NCI-H82 (cell line): ENCODE measurements around the gene PLEKHM2.

ENCODE experiments used
- DNase-seq: peaks from one replicate; lab custom pipeline; 2025; lab: John Stamatoyannopoulos, UW

The PLEKHM2 gene

GRCh38 chr1:15702722-15703550 is 18.8 kb downstream of the PLEKHM2 start:
- DNase-seq, result peak; percentile 67

GRCh38 chr1:15703562-15703961 is 19.4 kb downstream of the PLEKHM2 start:
- no peak for DNase-seq

- DNase-seq, result no peak
Observed at GRCh38 chr1:15704526-15705183, 20.5 kb downstream of the PLEKHM2 start.

GRCh38 chr1:15705184-15705566 is 21.1 kb downstream of the PLEKHM2 start:
- DNase-seq, result no peak

- no peak for DNase-seq
Observed at GRCh38 chr1:15706751-15707150, 22.6 kb downstream of the PLEKHM2 start.

- no peak for DNase-seq
Observed at GRCh38 chr1:15707239-15707925, 23.3 kb downstream of the PLEKHM2 start.

GRCh38 chr1:15708486-15709137 is 24.5 kb downstream of the PLEKHM2 start:
- no peak for DNase-seq

GRCh38 chr1:15709226-15709625 is 25.1 kb downstream of the PLEKHM2 start:
- no peak for DNase-seq

- peak; percentile 20 for DNase-seq
Observed at GRCh38 chr1:15712168-15712567, 28.0 kb downstream of the PLEKHM2 start.

GRCh38 chr1:15714406-15715136 is 30.5 kb downstream of the PLEKHM2 start:
- DNase-seq, result peak; percentile 32

GRCh38 chr1:15717418-15718125 is 33.5 kb downstream of the PLEKHM2 start:
- no peak for DNase-seq

GRCh38 chr1:15718199-15718601 is 34.1 kb downstream of the PLEKHM2 start:
- no peak for DNase-seq

GRCh38 chr1:15719381-15720120 is 35.4 kb downstream of the PLEKHM2 start:
- no peak for DNase-seq

- DNase-seq, result no peak
Observed at GRCh38 chr1:15720861-15721260, 36.7 kb downstream of the PLEKHM2 start.

- DNase-seq, result no peak
Observed at GRCh38 chr1:15722411-15722810, 38.3 kb downstream of the PLEKHM2 start.

- no peak for DNase-seq
Observed at GRCh38 chr1:15722836-15723532, 38.9 kb downstream of the PLEKHM2 start.

- DNase-seq, result peak; percentile 96
Observed at GRCh38 chr1:15723631-15724246, 39.6 kb downstream of the PLEKHM2 start.

- DNase-seq, result no peak
Observed at GRCh38 chr1:15724949-15725880, 41.1 kb downstream of the PLEKHM2 start.
